ENCODE results near the gene CCNY. TPM values are rescaled to one million over a fixed set of nuclear protein-coding genes. Genes with fewer than 3 reads are reported as not detected.

Gene CCNY
- total and polyA plus RNA-seq, 4 donors: 25.5 to 95.9 (median 54.4) TPM

GRCh38 chr10:35425595-35425994 lies 89.3 kb downstream of the CCNY start:
- DNase-seq (no peak), ATAC-seq (ENCODE audit: low FRiP score) (no peak)
- Histone ChIP-seq H3K9me3 (ENCODE audit: control insufficient read depth, low read length) (no peaks in the 10 kb centered on the region), H3K4me3 (ENCODE audit: low read length in 2 of 2) (no peak overlapping the region), H3K27me3 (ENCODE audit: control insufficient read depth in 1 of 2, insufficient read depth in 2 of 2, low read length in 1 of 2) (no peaks in the 10 kb centered on the region), H3K27ac (ENCODE audit: low read depth in 1 of 2, low read length in 2 of 2) (no peak overlapping the region), H3K4me1 (ENCODE audit: control insufficient read depth in 1 of 2, insufficient read depth in 2 of 2, low read length in 2 of 2) (peaks cover 0 to 2% of the 10 kb centered on the region in 2 donors), H3K36me3 (ENCODE audit: control insufficient read depth in 1 of 2, insufficient read depth in 2 of 2, low read length in 1 of 2) (no peaks in the 10 kb centered on the region)
- intact Hi-C loops (cut with DNase I): no loop called here
- 54 to 67% methylated on average over 1 of the region's 1 CpG for WGBS, 2 donors

GRCh38 chr10:35426657-35427056 lies 90.3 kb downstream of the CCNY start:
- H3K27ac ChIP-seq (ENCODE audit: low read depth in 1 of 2, low read length in 2 of 2): no peak overlapping the region
- H3K4me3 ChIP-seq (ENCODE audit: low read length in 2 of 2): no peak overlapping the region
- no peaks in the 10 kb centered on the region for H3K27me3 ChIP-seq (ENCODE audit: control insufficient read depth in 1 of 2, insufficient read depth in 2 of 2, low read length in 1 of 2)
- no peak for DNase-seq
- no peaks in the 10 kb centered on the region for H3K36me3 ChIP-seq (ENCODE audit: control insufficient read depth in 1 of 2, insufficient read depth in 2 of 2, low read length in 1 of 2)
- ATAC-seq (ENCODE audit: low FRiP score): no peak
- peaks cover 0 to 2% of the 10 kb centered on the region in 2 donors for H3K4me1 ChIP-seq (ENCODE audit: control insufficient read depth in 1 of 2, insufficient read depth in 2 of 2, low read length in 2 of 2)
- intact Hi-C loops (cut with DNase I): no loop called here
- no peaks in the 10 kb centered on the region for H3K9me3 ChIP-seq (ENCODE audit: control insufficient read depth, low read length)

GRCh38 chr10:35427543-35427942 lies 91.2 kb downstream of the CCNY start:
- intact Hi-C loops (cut with DNase I): no loop called here

GRCh38 chr10:35428521-35428920 lies 92.2 kb downstream of the CCNY start:
- WGBS, 2 donors: 95 to 100% methylated on average over 1 of the region's 1 CpG
- no peaks in the 10 kb centered on the region for H3K9me3 ChIP-seq (ENCODE audit: control insufficient read depth, low read length)
- no peak overlapping the region for H3K27ac ChIP-seq (ENCODE audit: low read depth in 1 of 2, low read length in 2 of 2)
- no peak for DNase-seq
- no peak for ATAC-seq (ENCODE audit: low FRiP score)
- peaks cover 0 to 2% of the 10 kb centered on the region in 2 donors for H3K4me1 ChIP-seq (ENCODE audit: control insufficient read depth in 1 of 2, insufficient read depth in 2 of 2, low read length in 2 of 2)
- no peaks in the 10 kb centered on the region for H3K36me3 ChIP-seq (ENCODE audit: control insufficient read depth in 1 of 2, insufficient read depth in 2 of 2, low read length in 1 of 2)
- intact Hi-C loops (cut with DNase I): no loop called here
- no peaks in the 10 kb centered on the region for H3K27me3 ChIP-seq (ENCODE audit: control insufficient read depth in 1 of 2, insufficient read depth in 2 of 2, low read length in 1 of 2)
- H3K4me3 ChIP-seq (ENCODE audit: low read length in 2 of 2): no peak overlapping the region

More at GRCh38 chr10:35427543-35427942, 91.2 kb downstream of the CCNY start:
- WGBS, 2 donors: 85 to 86% methylated on average over 1 of the region's 1 CpG
- Histone ChIP-seq H3K9me3 (ENCODE audit: control insufficient read depth, low read length) (no peaks in the 10 kb centered on the region), H3K4me1 (ENCODE audit: control insufficient read depth in 1 of 2, insufficient read depth in 2 of 2, low read length in 2 of 2) (peaks cover 0 to 2% of the 10 kb centered on the region in 2 donors), H3K27ac (ENCODE audit: low read depth in 1 of 2, low read length in 2 of 2) (no peak overlapping the region), H3K27me3 (ENCODE audit: control insufficient read depth in 1 of 2, insufficient read depth in 2 of 2, low read length in 1 of 2) (no peaks in the 10 kb centered on the region), H3K4me3 (ENCODE audit: low read length in 2 of 2) (no peak overlapping the region), H3K36me3 (ENCODE audit: control insufficient read depth in 1 of 2, insufficient read depth in 2 of 2, low read length in 1 of 2) (no peaks in the 10 kb centered on the region)
- ATAC-seq (ENCODE audit: low FRiP score) (no peak), DNase-seq (no peak)

- DNase-seq (no peak), ATAC-seq (ENCODE audit: low FRiP score) (no peak)
- Histone ChIP-seq H3K27me3 (ENCODE audit: control insufficient read depth in 1 of 2, insufficient read depth in 2 of 2, low read length in 1 of 2) (no peaks in the 10 kb centered on the region), H3K4me1 (ENCODE audit: control insufficient read depth in 1 of 2, insufficient read depth in 2 of 2, low read length in 2 of 2) (no peaks in the 10 kb centered on the region), H3K36me3 (ENCODE audit: control insufficient read depth in 1 of 2, insufficient read depth in 2 of 2, low read length in 1 of 2) (no peaks in the 10 kb centered on the region), H3K9me3 (ENCODE audit: control insufficient read depth, low read length) (no peaks in the 10 kb centered on the region), H3K4me3 (ENCODE audit: low read length in 2 of 2) (no peak overlapping the region), H3K27ac (ENCODE audit: low read depth in 1 of 2, low read length in 2 of 2) (no peak overlapping the region)
- intact Hi-C loops (cut with DNase I): no loop called here
- 82 to 83% methylated on average over 3 of the region's 3 CpGs for whole genome bisulfite sequencing, 2 donors
Observed at GRCh38 chr10:35432781-35433338, 96.6 kb downstream of the CCNY start.

- no peaks in the 10 kb centered on the region for H3K36me3 ChIP-seq (ENCODE audit: control insufficient read depth in 1 of 2, insufficient read depth in 2 of 2, low read length in 1 of 2)
- no peak overlapping the region for H3K27ac ChIP-seq (ENCODE audit: low read depth in 1 of 2, low read length in 2 of 2)
- H3K27me3 ChIP-seq (ENCODE audit: control insufficient read depth in 1 of 2, insufficient read depth in 2 of 2, low read length in 1 of 2): no peaks in the 10 kb centered on the region
- no peaks in the 10 kb centered on the region for H3K4me1 ChIP-seq (ENCODE audit: control insufficient read depth in 1 of 2, insufficient read depth in 2 of 2, low read length in 2 of 2)
- ATAC-seq (ENCODE audit: low FRiP score) (no peak), DNase-seq (no peak)
- no peak overlapping the region for H3K4me3 ChIP-seq (ENCODE audit: low read length in 2 of 2)
- WGBS, 2 donors: 86 to 87% methylated on average over 7 of the region's 7 CpGs
- intact Hi-C loops (cut with DNase I): no loop called here
- H3K9me3 ChIP-seq (ENCODE audit: control insufficient read depth, low read length): no peaks in the 10 kb centered on the region
Observed at GRCh38 chr10:35433851-35434426, 97.6 kb downstream of the CCNY start.

- Histone ChIP-seq H3K4me1 (ENCODE audit: control insufficient read depth in 1 of 2, insufficient read depth in 2 of 2, low read length in 2 of 2) (no peaks in the 10 kb centered on the region), H3K36me3 (ENCODE audit: control insufficient read depth in 1 of 2, insufficient read depth in 2 of 2, low read length in 1 of 2) (no peaks in the 10 kb centered on the region), H3K9me3 (ENCODE audit: control insufficient read depth, low read length) (no peaks in the 10 kb centered on the region), H3K4me3 (ENCODE audit: low read length in 2 of 2) (no peak overlapping the region), H3K27me3 (ENCODE audit: control insufficient read depth in 1 of 2, insufficient read depth in 2 of 2, low read length in 1 of 2) (no peaks in the 10 kb centered on the region), H3K27ac (ENCODE audit: low read depth in 1 of 2, low read length in 2 of 2) (no peak overlapping the region)
- WGBS, 2 donors: 92% methylated on average over 1 of the region's 1 CpG
- intact Hi-C loops (cut with DNase I): no loop called here
- ATAC-seq (ENCODE audit: low FRiP score): no peak
- DNase-seq: no peak
Observed at GRCh38 chr10:35434533-35434932, 98.2 kb downstream of the CCNY start.

- no peaks in the 10 kb centered on the region for H3K9me3 ChIP-seq (ENCODE audit: control insufficient read depth, low read length)
- H3K4me1 ChIP-seq (ENCODE audit: control insufficient read depth in 1 of 2, insufficient read depth in 2 of 2, low read length in 2 of 2): no peaks in the 10 kb centered on the region
- peak in 1 of 2 donors; percentile 57 for DNase-seq
- intact Hi-C loops (cut with DNase I): no loop called here
- no peak overlapping the region for H3K4me3 ChIP-seq (ENCODE audit: low read length in 2 of 2)
- WGBS, 2 donors: 91 to 94% methylated on average over 4 of the region's 4 CpGs
- no peaks in the 10 kb centered on the region for H3K27me3 ChIP-seq (ENCODE audit: control insufficient read depth in 1 of 2, insufficient read depth in 2 of 2, low read length in 1 of 2)
- no peak overlapping the region for H3K27ac ChIP-seq (ENCODE audit: low read depth in 1 of 2, low read length in 2 of 2)
- no peaks in the 10 kb centered on the region for H3K36me3 ChIP-seq (ENCODE audit: control insufficient read depth in 1 of 2, insufficient read depth in 2 of 2, low read length in 1 of 2)
- no peak for ATAC-seq (ENCODE audit: low FRiP score)
Observed at GRCh38 chr10:35435824-35436223, 99.5 kb downstream of the CCNY start.

- Histone ChIP-seq H3K36me3 (ENCODE audit: control insufficient read depth in 1 of 2, insufficient read depth in 2 of 2, low read length in 1 of 2) (no peaks in the 10 kb centered on the region), H3K27me3 (ENCODE audit: control insufficient read depth in 1 of 2, insufficient read depth in 2 of 2, low read length in 1 of 2) (no peaks in the 10 kb centered on the region), H3K4me3 (ENCODE audit: low read length in 2 of 2) (no peak overlapping the region), H3K27ac (ENCODE audit: low read depth in 1 of 2, low read length in 2 of 2) (no peak overlapping the region), H3K4me1 (ENCODE audit: control insufficient read depth in 1 of 2, insufficient read depth in 2 of 2, low read length in 2 of 2) (no peaks in the 10 kb centered on the region), H3K9me3 (ENCODE audit: control insufficient read depth, low read length) (no peaks in the 10 kb centered on the region)
- no peak for DNase-seq
- no peak for ATAC-seq (ENCODE audit: low FRiP score)
- 81 to 92% methylated on average over 4 of the region's 4 CpGs for WGBS, 2 donors
- intact Hi-C loops (cut with DNase I): no loop called here
Observed at GRCh38 chr10:35437829-35438228, 101.5 kb downstream of the CCNY start.
